ENCODE data around the gene PTPRA.

GRCh38 chr20:2917266-2917665 lies 44.0 kb downstream of the PTPRA start:
- TF ChIP-seq CTCF (IDR thresholded peaks at IDR 0.05; ENCODE audit: insufficient read depth, low read length) = no peak
- no peak for TF ChIP-seq SPI1 (IDR thresholded peaks at IDR 0.05; ENCODE audit: borderline replicate concordance, low read depth)
- no peak for TF ChIP-seq POLR2AphosphoS5 (IDR thresholded peaks at IDR 0.05; ENCODE audit: low read depth)
- no peak for TF ChIP-seq REST (IDR thresholded peaks at IDR 0.05; ENCODE audit: insufficient replicate concordance, low read depth)
- TF ChIP-seq GABPA (IDR thresholded peaks at IDR 0.05; ENCODE audit: low read depth) = no peak
